K562 (cell line): ENCODE results near the gene SERBP1. TPM values are rescaled to one million over a fixed set of nuclear protein-coding genes. Genes with fewer than 3 reads are reported as not detected.
A peak's percentile ranks its signal among the peaks of the same experiment; 100 is the strongest.

ENCODE experiments used
- ARID4B ChIP-seq: sonication (generic); formaldehyde crosslinking; IDR thresholded peaks from 2 replicates; pipeline ENCODE4 v1.8.0; 2022; ENCODE audit warnings: mild to moderate bottlenecking, missing genetic modification reagents
- ATF4 ChIP-seq: fragments of 450-650 bp; formaldehyde crosslinking; IDR thresholded peaks from 2 replicates; pipeline ENCODE4 v1.4.0; 2022; ENCODE audit warnings: mild to moderate bottlenecking, moderate library complexity
- ATF7 ChIP-seq: fragments of 450-650 bp; IDR thresholded peaks from 2 replicates; pipeline ENCODE4 v1.7.1; 2014; ENCODE audit warnings: mild to moderate bottlenecking, moderate library complexity
- C11orf30 ChIP-seq: fragments of 450-650 bp; IDR thresholded peaks from 2 replicates; pipeline ENCODE4 v1.6.1; 2016; ENCODE audit warnings: low read depth, mild to moderate bottlenecking
- CC2D1A ChIP-seq: fragments of 450-650 bp; IDR thresholded peaks from 2 replicates; pipeline ENCODE4 v1.6.1; 2017; ENCODE audit warnings: mild to moderate bottlenecking
- CEBPG ChIP-seq, 3 experiments: fragments of 200-800 bp in 1 of 3; sonication (Bioruptor generic) in 1 of 3; sonication (generic) in 1 of 3; formaldehyde crosslinking in 1 of 3; IDR thresholded peaks in 2 of 3; conservative IDR thresholded peaks in 1 of 3; 2 replicates each; pipeline versions ENCODE4 v1.6.1 to v1.8.0; 2016 to 2022; ENCODE audit warnings: missing compliant biosample characterization in 2 of 3, missing genetic modification characterization in 2 of 3, mild to moderate bottlenecking in 1 of 3, missing genetic modification reagents in 1 of 3
- CHAMP1 ChIP-seq: fragments of 450-650 bp; IDR thresholded peaks from 2 replicates; pipeline ENCODE4 v1.6.1; 2016; ENCODE audit warnings: mild to moderate bottlenecking
- GATAD2A ChIP-seq: fragments of 450-650 bp; IDR thresholded peaks from 2 replicates; pipeline ENCODE4 v1.6.1; 2017
- HNRNPLL ChIP-seq: fragments of 200-400 bp; formaldehyde crosslinking; IDR thresholded peaks from 2 replicates; pipeline ENCODE4 v1.6.1; 2017; ENCODE audit warnings: low read length, low read depth, mild to moderate bottlenecking; ENCODE audit not compliant: poor library complexity, severe bottlenecking
- SAP30 ChIP-seq: fragments of 200-600 bp; sonication (generic); IDR thresholded peaks from 2 replicates; pipeline ENCODE4 v1.6.1; 2012; ENCODE audit warnings: borderline replicate concordance, low read depth, mild to moderate bottlenecking, moderate library complexity, low read length, control low read depth, inconsistent platforms; ENCODE audit not compliant: insufficient read depth, poor library complexity, severe bottlenecking
- SIN3A ChIP-seq, 2 experiments: fragments of 150-350 bp in 1 of 2; IDR thresholded peaks; 2 replicates each; pipeline ENCODE4 v1.6.1; 2011 to 2016; ENCODE audit warnings: borderline replicate concordance in 2 of 2, low read depth in 2 of 2, low read length in 2 of 2, mild to moderate bottlenecking in 2 of 2, moderate library complexity in 2 of 2; ENCODE audit not compliant: control insufficient read depth in 1 of 2
- ZMIZ1 ChIP-seq, 2 experiments: fragments of 150-350 bp in 1 of 2; IDR thresholded peaks; 2 replicates each; pipeline ENCODE4 v1.6.1; 2012 to 2016; ENCODE audit warnings: low read depth in 2 of 2, low read length in 2 of 2, mild to moderate bottlenecking in 1 of 2, moderate library complexity in 1 of 2
- polyA plus RNA-seq, 8 experiments: library from polyadenylated mRNA; depleted of rRNA in 4 of 8; stranded (reverse) in 5 of 8; unstranded in 3 of 8; fragments of >200 nt; fragmentation: Nextera tagmentation in 2 of 8; fragmentation: Illumina TruSeq in 1 of 8; extraction: Ambion mirVana in 2 of 8; extraction: Trizol in 1 of 8; gene quantifications; 2 replicates each; pipeline versions ENCODE4 v1.2.1 to v1.2.3, GENCODE V29; 2011 to 2014; ENCODE audit warnings: inconsistent platforms in 1 of 8, missing spikeins in 1 of 8
- total RNA-seq, 7 experiments: library from RNA; depleted of rRNA in 6 of 7; stranded (reverse); fragments of >200 nt in 6 of 7; fragmentation: Illumina TruSeq in 2 of 7; extraction: Trizol in 2 of 7; gene quantifications; 2 replicates each; pipeline versions ENCODE4 v1.2.1 to v1.2.3, GENCODE V29; 2011 to 2021; ENCODE audit warnings: low replicate concordance in 1 of 7

Gene SERBP1
- total and polyA plus RNA-seq, 9 of the 15 experiments (the other 6 are each of a cell fraction or from before 2014, with no cell fraction given), result 79.9 to 761 (median 464) TPM

- peak in 1 of 2 experiments; percentile 77; a peak in 2 of 4 replicates for TF ChIP-seq ZMIZ1 (IDR thresholded peaks at IDR 0.05; ENCODE audit: low read depth in 2 of 2, low read length in 2 of 2)
- peak; percentile 19; the same call in 1 of the 2 replicates for TF ChIP-seq CEBPG (CRISPR knock-in tag; IDR thresholded peaks at IDR 0.05)
- TF ChIP-seq CEBPG (tag; conservative IDR thresholded peaks at IDR 0.05 in 1 of 2, IDR thresholded peaks at IDR 0.05 in 1 of 2), result no peak
- TF ChIP-seq ATF4 (CRISPR knock-in tag), result peak; percentile 29; the same call in 1 of the 2 replicates
- TF ChIP-seq SIN3A (IDR thresholded peaks at IDR 0.05; ENCODE audit: borderline replicate concordance in 2 of 2, control insufficient read depth in 1 of 2, low read depth in 2 of 2, low read length in 2 of 2), result peak; percentile 55 to 79; a peak in 2 of 4 replicates
- TF ChIP-seq SAP30, result no peak
- peak; percentile 64; the same call in 1 of the 2 replicates for TF ChIP-seq CHAMP1
- TF ChIP-seq ATF7, result peak; percentile 72
- 0 out of 2 replicates have a peak, but pooled peaks have one; percentile 49 for TF ChIP-seq ARID4B (CRISPR knock-in tag)
- no peak for TF ChIP-seq HNRNPLL
- peak; percentile 21; the same call in 1 of the 2 replicates for TF ChIP-seq CC2D1A
- no peak for TF ChIP-seq C11orf30
- 0 out of 2 replicates have a peak, but pooled peaks have one; percentile 33 for TF ChIP-seq GATAD2A
Measured at GRCh38 chr1:67479146-67479891, 49.1 kb upstream of the SERBP1 start (continued).
